NCI-H446 (cell line): ENCODE measurements around the gene ZNF638.
"Not testable (repeated sequence)": the region's sequence is repeated elsewhere in the genome, so short reads cannot be mapped to it uniquely, and the experiment has no call there.

Source experiments
- DNase-seq, 2 experiments: peaks; one replicate each; lab custom pipeline; 2025; lab: John Stamatoyannopoulos, UW

Gene ZNF638, protein sequence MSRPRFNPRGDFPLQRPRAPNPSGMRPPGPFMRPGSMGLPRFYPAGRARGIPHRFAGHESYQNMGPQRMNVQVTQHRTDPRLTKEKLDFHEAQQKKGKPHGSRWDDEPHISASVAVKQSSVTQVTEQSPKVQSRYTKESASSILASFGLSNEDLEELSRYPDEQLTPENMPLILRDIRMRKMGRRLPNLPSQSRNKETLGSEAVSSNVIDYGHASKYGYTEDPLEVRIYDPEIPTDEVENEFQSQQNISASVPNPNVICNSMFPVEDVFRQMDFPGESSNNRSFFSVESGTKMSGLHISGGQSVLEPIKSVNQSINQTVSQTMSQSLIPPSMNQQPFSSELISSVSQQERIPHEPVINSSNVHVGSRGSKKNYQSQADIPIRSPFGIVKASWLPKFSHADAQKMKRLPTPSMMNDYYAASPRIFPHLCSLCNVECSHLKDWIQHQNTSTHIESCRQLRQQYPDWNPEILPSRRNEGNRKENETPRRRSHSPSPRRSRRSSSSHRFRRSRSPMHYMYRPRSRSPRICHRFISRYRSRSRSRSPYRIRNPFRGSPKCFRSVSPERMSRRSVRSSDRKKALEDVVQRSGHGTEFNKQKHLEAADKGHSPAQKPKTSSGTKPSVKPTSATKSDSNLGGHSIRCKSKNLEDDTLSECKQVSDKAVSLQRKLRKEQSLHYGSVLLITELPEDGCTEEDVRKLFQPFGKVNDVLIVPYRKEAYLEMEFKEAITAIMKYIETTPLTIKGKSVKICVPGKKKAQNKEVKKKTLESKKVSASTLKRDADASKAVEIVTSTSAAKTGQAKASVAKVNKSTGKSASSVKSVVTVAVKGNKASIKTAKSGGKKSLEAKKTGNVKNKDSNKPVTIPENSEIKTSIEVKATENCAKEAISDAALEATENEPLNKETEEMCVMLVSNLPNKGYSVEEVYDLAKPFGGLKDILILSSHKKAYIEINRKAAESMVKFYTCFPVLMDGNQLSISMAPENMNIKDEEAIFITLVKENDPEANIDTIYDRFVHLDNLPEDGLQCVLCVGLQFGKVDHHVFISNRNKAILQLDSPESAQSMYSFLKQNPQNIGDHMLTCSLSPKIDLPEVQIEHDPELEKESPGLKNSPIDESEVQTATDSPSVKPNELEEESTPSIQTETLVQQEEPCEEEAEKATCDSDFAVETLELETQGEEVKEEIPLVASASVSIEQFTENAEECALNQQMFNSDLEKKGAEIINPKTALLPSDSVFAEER (N-terminal part only)

GRCh38 chr2:71331581-71332434, at the start of gene ZNF638:
TSS of gene ZNF638 (plus strand) at chr2:71331782. CDS start at chr2:71348955, 17,173 bp downstream.
- peak; percentile 90 to 95 for DNase-seq

- no peak for DNase-seq
Measured at GRCh38 chr2:71281950-71282349, 49.6 kb upstream of the ZNF638 start.

DNA sequence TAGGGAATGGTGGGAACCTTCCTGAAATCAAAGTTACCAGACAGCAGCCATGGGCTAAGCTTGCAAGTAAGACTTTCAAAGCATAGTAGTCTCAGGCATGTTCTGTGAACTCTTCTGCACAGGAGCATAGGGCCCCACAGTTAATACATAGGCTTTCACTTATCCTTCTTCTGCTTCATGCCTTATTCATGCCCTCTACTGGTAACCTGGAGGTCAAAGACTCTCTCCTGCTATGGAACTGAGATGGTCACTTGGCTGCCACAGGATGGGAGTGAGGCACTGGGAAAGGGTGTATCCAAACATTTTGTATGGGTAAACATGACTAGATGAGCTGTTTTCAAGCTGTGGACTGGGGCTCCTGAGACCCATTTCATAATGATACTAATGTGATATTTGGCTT, 49.1 kb upstream of the ZNF638 start:
- DNase-seq: no peak

- DNase-seq: no peak
Measured at GRCh38 chr2:71283131-71283530, 48.5 kb upstream of the ZNF638 start.

DNA sequence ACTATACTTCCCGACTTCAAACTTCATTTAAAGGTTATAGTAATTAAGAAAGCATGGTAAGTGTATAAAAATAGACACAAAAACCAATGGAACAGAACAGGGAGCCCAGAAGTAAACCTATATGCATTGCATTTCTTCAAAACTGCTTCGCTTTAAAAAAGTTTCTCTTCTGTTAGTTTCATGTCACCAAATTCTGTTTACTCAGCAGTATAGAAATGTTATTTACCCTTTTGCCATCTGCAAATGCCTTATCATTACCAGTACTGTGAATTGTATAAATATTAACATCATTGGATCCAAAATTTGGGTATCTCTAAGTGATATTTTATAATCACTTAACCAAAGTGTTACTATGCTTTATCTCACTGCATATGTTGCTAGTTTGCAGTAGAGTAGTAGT, 45.9 kb upstream of the ZNF638 start:
- DNase-seq: no peak

- no peak for DNase-seq
Measured at GRCh38 chr2:71291398-71291797, 40.2 kb upstream of the ZNF638 start.

GRCh38 chr2:71292159-71292558, 39.4 kb upstream of the ZNF638 start:
- DNase-seq: no peak

DNA sequence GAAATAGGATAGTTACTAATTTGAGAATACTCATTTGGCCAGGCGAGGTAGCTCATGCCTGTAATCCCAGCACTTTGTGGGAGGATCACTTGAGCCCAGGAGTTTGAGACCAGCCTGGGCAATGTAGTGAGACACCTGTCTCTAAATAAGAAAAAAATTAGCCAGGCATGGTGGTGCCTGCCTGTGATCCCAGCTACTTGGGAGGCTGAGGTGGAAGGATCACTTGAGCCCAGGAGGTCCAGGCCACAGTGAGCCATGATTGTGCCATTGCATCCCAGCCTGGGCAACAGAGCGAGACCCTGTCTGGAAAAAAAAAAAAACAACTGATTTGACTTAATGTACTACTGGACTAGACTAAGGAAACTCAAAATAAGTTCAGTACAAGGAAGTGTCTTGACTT, 32.7 kb upstream of the ZNF638 start:
- no peak for DNase-seq

DNA sequence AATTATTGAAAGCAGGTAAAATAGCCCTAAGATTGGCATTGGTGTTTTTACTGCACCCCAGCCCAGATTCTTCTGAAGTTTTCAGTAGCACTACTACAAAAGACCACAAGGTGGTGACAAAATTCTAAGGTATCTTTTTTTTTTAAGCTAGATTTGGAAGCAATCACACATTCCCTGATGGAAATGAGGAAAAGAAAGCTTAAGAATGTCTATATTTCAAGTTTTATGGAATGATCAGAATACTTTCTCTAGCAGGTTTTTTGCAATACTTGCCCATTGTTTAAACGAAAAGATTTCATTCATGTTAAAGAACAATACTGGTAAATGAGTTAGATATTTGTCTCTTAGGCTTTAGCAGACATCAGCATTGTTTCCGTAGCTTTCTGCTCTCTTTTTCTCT, 32.1 kb upstream of the ZNF638 start:
- peak; percentile 3 to 28 for DNase-seq

DNA sequence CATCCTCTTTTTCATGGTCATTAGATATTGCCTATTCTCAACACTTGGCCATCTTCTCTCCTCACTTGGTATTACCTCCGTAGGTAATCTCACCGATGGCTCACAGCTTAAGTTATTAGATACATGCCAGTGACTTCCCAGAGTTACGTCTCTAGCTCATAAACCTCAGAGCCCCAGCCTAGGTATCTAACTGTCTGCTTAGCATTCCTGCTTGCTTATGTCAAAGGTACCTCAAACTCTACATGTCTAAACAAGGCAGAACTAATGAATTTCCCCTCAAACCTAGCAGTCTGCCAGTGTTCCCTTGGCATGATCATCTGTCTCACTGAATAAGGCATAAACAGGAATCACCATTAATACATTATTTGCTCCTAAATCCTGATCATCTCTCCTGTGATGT, 27.7 kb upstream of the ZNF638 start:
- DNase-seq: no peak

DNA sequence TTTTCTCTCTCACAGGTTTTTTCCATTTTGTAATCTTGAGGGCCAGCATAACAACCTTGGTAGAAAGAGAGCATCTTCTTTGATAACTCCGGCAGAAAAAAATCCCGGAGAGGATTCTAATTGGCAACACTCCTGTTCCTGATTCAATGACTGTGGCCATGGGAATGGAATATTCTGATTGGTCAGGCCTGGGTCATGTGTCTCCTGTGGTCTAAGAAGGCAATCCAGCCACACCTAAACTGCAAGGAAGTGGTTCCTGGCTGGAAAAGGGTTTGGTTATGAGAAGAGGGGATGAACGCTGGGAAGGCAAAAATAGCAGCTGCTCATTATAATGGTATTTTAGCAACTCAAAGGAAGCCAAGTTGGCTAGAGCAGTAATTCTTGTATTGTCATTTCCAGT, 24.8 kb upstream of the ZNF638 start:
- no peak for DNase-seq

- DNase-seq: no peak
Measured at GRCh38 chr2:71313016-71313766, 18.4 kb upstream of the ZNF638 start.

- no peak for DNase-seq
Measured at GRCh38 chr2:71317060-71317459, 14.5 kb upstream of the ZNF638 start.

DNA sequence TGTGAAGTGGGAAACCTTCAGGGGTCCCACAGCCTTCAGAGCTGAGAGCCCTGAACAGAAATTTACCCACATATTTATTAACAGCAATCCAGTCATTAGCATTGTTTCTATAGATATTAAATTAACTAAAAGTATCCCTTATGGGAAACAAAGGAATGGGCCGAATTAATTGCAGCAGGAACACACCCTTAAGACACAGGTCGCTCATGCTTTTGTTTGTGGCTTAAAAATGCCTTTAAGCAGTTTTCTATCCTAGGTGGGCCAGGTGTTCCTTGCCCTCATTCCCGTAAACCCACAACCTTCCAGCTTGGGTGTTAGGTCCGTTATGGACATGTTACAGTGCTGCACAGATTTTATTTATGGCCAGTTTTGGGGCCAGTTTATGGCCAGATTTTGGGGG, 13.7 kb upstream of the ZNF638 start:
- not testable (repeated sequence) for DNase-seq

- DNase-seq: no peak
Measured at GRCh38 chr2:71323386-71323785, 8.2 kb upstream of the ZNF638 start.

DNA sequence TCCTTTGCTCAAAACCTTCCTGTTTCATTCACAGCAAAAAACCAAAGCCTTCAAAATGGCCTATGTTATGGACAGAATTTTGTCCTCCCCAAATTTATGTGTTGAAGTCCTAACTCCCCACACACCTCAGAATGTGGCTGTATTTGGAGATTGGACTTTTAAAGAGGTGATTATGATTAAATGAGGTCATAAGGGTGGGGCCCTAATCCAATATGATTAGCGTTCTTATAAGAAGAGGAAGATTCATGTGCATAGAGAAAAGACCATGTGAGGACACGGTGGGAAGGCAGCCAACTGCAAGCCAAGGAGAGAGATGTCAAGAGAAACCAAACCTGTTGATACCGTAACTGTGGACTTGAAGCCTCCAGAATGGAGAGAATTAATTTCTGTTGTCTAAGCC, 4.6 kb upstream of the ZNF638 start:
- no peak for DNase-seq

GRCh38 chr2:71327916-71328315, 3.7 kb upstream of the ZNF638 start:
- DNase-seq: no peak

DNA sequence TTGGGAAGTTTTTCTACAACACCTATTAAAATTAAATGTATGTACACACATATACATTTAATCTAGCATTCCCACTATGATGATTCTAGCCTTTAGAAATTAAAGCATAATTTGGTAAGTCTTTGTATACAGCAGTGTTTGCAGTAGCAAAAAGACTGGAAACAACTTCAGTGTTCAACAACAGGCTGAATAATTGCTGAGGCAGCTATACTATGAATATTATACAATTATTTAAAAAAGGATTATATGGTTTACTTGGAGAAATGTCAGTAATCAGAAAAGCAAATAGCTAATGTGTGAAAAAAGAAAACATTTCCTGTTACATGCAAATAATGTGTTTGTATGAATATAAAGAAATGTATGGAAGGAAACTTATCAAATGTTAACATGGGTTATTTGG, 1.4 kb upstream of the ZNF638 start:
- DNase-seq: no peak

DNA sequence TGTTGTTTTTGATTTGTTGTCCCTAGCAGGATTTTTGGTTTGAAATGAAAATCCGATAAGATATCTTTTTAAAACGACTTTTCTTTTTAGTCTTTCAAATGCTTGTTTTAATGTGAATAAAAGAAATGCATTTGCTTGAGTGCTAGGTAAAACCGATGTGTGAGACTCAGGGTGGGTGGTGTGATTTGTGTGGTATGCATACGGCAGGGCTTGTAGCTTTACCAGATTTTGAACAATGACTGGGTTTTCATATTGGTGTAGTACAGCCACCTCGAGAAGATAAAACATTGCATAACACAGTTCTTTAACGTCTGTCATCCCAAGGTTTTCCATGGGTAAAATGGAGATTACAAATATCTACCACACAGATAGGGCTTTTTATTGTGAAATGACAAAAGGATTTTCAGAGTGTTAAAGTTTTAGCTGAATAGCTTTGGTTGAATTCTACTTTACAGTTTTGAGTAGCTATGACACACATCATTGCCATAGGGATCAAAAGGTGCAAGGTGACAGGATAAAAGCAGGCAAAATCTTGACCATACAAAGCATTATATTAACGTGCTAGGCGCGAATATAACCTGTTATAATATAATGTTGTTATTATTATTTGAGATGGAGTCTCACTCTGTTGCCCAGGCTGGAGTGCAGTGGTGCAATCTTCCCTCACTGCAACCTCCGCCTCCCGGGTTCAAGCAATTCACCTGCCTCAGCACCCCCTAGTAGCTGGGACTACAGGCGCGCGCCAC, 824 bp upstream of the ZNF638 start:
- no peak for DNase-seq

- DNase-seq: not testable (repeated sequence)
Measured at GRCh38 chr2:71331331-71331580, 326 bp upstream of the ZNF638 start.
